ENCODE data around the gene GLMN.
"Not testable (repeated sequence)": the region's sequence is repeated elsewhere in the genome, so short reads cannot be mapped to it uniquely, and the experiment has no call there.

GLMN gene

GRCh38 chr1:92299477-92300150, 827 bp upstream of the GLMN start:
- DNase-seq = no peak

GRCh38 chr1:92298213-92298572, 594 bp downstream of the GLMN start:
- DNase-seq = no peak

GRCh38 chr1:92291372-92291999, 7.3 kb downstream of the GLMN start:
- DNase-seq = peak; percentile 46

GRCh38 chr1:92281411-92281810, 17.4 kb downstream of the GLMN start:
- DNase-seq = not testable (repeated sequence)

- DNase-seq = not testable (repeated sequence)
Observed at GRCh38 chr1:92279781-92280180, 19.0 kb downstream of the GLMN start.

- DNase-seq = no peak
Observed at GRCh38 chr1:92277105-92277723, 21.6 kb downstream of the GLMN start.

- DNase-seq = no peak
Observed at GRCh38 chr1:92276082-92276481, 22.7 kb downstream of the GLMN start.

GRCh38 chr1:92274939-92275338, 23.8 kb downstream of the GLMN start:
- DNase-seq = no peak

GRCh38 chr1:92273039-92273438, 25.7 kb downstream of the GLMN start:
- DNase-seq = no peak

- no peak for DNase-seq
Observed at GRCh38 chr1:92262516-92262915, 36.3 kb downstream of the GLMN start.

- no peak for DNase-seq
Observed at GRCh38 chr1:92259350-92259749, 39.4 kb downstream of the GLMN start.

- DNase-seq = not testable (repeated sequence)
Observed at GRCh38 chr1:92254714-92255113, 44.1 kb downstream of the GLMN start.

GRCh38 chr1:92244376-92244775, 54.4 kb downstream of the GLMN start:
- no peak for DNase-seq

GRCh38 chr1:92240034-92240433, 58.8 kb downstream of the GLMN start:
- DNase-seq = peak; percentile 16

- no peak for DNase-seq
Observed at GRCh38 chr1:92230736-92231135, 68.1 kb downstream of the GLMN start.

GRCh38 chr1:92228401-92228800, 70.4 kb downstream of the GLMN start:
- no peak for DNase-seq

GRCh38 chr1:92219028-92219427, 79.8 kb downstream of the GLMN start:
- DNase-seq = no peak

GRCh38 chr1:92218559-92218958, 80.2 kb downstream of the GLMN start:
- DNase-seq = no peak

GRCh38 chr1:92217721-92218120, 81.1 kb downstream of the GLMN start, which contains the start of gene C1orf146:
Gene C1orf146, plus strand, starts transcription at chr1:92217915. Its CDS starts 13,506 bp downstream, at chr1:92231421.
- no peak for DNase-seq

GRCh38 chr1:92211166-92211565, 87.6 kb downstream of the GLMN start:
- DNase-seq = no peak

- no peak for DNase-seq
Observed at GRCh38 chr1:92210701-92211100, 88.1 kb downstream of the GLMN start.

GRCh38 chr1:92203105-92203504, 95.7 kb downstream of the GLMN start:
- no peak for DNase-seq

- DNase-seq = no peak
Observed at GRCh38 chr1:92201973-92202372, 96.8 kb downstream of the GLMN start.
